K562 (cell line): ENCODE data around the gene RPS27. TPM values are rescaled to one million over a fixed set of nuclear protein-coding genes. Genes with fewer than 3 reads are reported as not detected.

Experiments used
- DPF2 ChIP-seq: fragments of 450-650 bp; IDR thresholded peaks from 2 replicates; pipeline ENCODE4 v1.6.1; 2016
- EP400 ChIP-seq: fragments of 450-650 bp; IDR thresholded peaks from 2 replicates; pipeline ENCODE4 v1.6.1; 2017; ENCODE audit warnings: antibody characterized with exemption, mild to moderate bottlenecking, moderate library complexity
- ESRRA ChIP-seq: fragments of 450-650 bp; IDR thresholded peaks from 2 replicates; pipeline ENCODE4 v1.6.1; 2014; ENCODE audit warnings: low read depth, mild to moderate bottlenecking, moderate library complexity, borderline replicate concordance
- HDAC1 ChIP-seq, 2 experiments: fragments of 450-650 bp; IDR thresholded peaks; 2 replicates each; pipeline ENCODE4 v1.6.1; 2016 to 2017; ENCODE audit warnings: inconsistent platforms in 1 of 2, mild to moderate bottlenecking in 1 of 2, moderate library complexity in 1 of 2
- HDGF ChIP-seq: fragments of 450-650 bp; IDR thresholded peaks from 2 replicates; pipeline ENCODE4 v1.6.1; 2016
- HMGN3 ChIP-seq: IDR thresholded peaks from 2 replicates; pipeline ENCODE4 v1.6.1; 2011; ENCODE audit warnings: borderline replicate concordance, low read depth, mild to moderate bottlenecking, mixed read lengths, low read length; ENCODE audit not compliant: insufficient read length; ENCODE audit errors: extremely low read depth
- MBD2 ChIP-seq: sonication (generic); IDR thresholded peaks from 2 replicates; pipeline ENCODE4 v1.6.1; 2016; ENCODE audit warnings: low read depth, borderline replicate concordance
- MCM3 ChIP-seq: fragments of 450-650 bp; IDR thresholded peaks from 2 replicates; pipeline ENCODE4 v1.6.1; 2016
- MECOM ChIP-seq: fragments of 250-450 bp; sonication (Bioruptor Pico); IDR thresholded peaks from 2 replicates; pipeline ENCODE4 v1.8.0; 2022; ENCODE audit warnings: inconsistent platforms
- MTA1 ChIP-seq: fragments of 450-650 bp; IDR thresholded peaks from 2 replicates; pipeline ENCODE4 v1.6.1; 2017; ENCODE audit warnings: borderline replicate concordance
- POLR2B ChIP-seq: fragments of 450-650 bp; IDR thresholded peaks from 2 replicates; pipeline ENCODE4 v1.6.1; 2018; ENCODE audit warnings: low read depth; ENCODE audit not compliant: partially characterized antibody
- SAFB ChIP-seq: fragments of 200-400 bp; formaldehyde crosslinking; IDR thresholded peaks from 2 replicates; pipeline ENCODE4 v1.6.1; 2017; ENCODE audit warnings: low read depth, low read length, borderline replicate concordance
- SOX6 ChIP-seq: fragments of 450-650 bp; IDR thresholded peaks from 2 replicates; pipeline ENCODE4 v1.6.1; 2014; ENCODE audit warnings: mild to moderate bottlenecking
- TAF15 ChIP-seq: fragments of 200-400 bp; formaldehyde crosslinking; IDR thresholded peaks from 2 replicates; pipeline ENCODE4 v1.6.1; 2017; ENCODE audit warnings: mild to moderate bottlenecking, low read depth, low read length, moderate library complexity
- TARDBP ChIP-seq: fragments of 450-650 bp; IDR thresholded peaks from 2 replicates; pipeline ENCODE4 v1.6.1; 2016
- TBL1XR1 ChIP-seq, 2 experiments: IDR thresholded peaks; 2 replicates each; pipeline ENCODE4 v1.6.1; 2012; ENCODE audit warnings: improper control_type of control experiment in 2 of 2, low read length in 2 of 2, mild to moderate bottlenecking in 1 of 2
- ZBED1 ChIP-seq: IDR thresholded peaks from 2 replicates; pipeline ENCODE4 v1.6.1; 2014
- ZKSCAN3 ChIP-seq: fragments of 250-450 bp; sonication (Bioruptor Pico); IDR thresholded peaks from 2 replicates; pipeline ENCODE4 v1.4.0; 2020
- ZNF133 ChIP-seq: fragments of 250-450 bp; sonication (Bioruptor Pico); IDR thresholded peaks from 2 replicates; pipeline ENCODE4 v1.4.0; 2020; ENCODE audit warnings: mild to moderate bottlenecking
- ZNF197 ChIP-seq: fragments of 200-800 bp; sonication (Bioruptor generic); IDR thresholded peaks from 2 replicates; pipeline ENCODE4 v1.6.1; 2016; ENCODE audit warnings: low read depth, missing genetic modification characterization, missing compliant biosample characterization
- ZNF212 ChIP-seq: fragments of 450-650 bp; formaldehyde crosslinking; IDR thresholded peaks from 2 replicates; pipeline ENCODE4 v1.4.0; 2020; ENCODE audit warnings: mild to moderate bottlenecking
- ZNF263 ChIP-seq: sonication (generic); formaldehyde crosslinking; IDR thresholded peaks from 2 replicates; pipeline ENCODE4 v1.8.0; 2022; ENCODE audit warnings: mild to moderate bottlenecking, missing genetic modification reagents, borderline replicate concordance
- ZNF354B ChIP-seq: fragments of 250-450 bp; sonication (Bioruptor Pico); IDR thresholded peaks from 2 replicates; pipeline ENCODE4 v1.4.0; 2020
- polyA plus RNA-seq, 8 experiments: library from polyadenylated mRNA; depleted of rRNA in 4 of 8; stranded (reverse) in 5 of 8; unstranded in 3 of 8; fragments of >200 nt; fragmentation: Nextera tagmentation in 2 of 8; fragmentation: Illumina TruSeq in 1 of 8; extraction: Ambion mirVana in 2 of 8; extraction: Trizol in 1 of 8; gene quantifications; 2 replicates each; pipeline versions ENCODE4 v1.2.1 to v1.2.3, GENCODE V29; 2011 to 2014; ENCODE audit warnings: inconsistent platforms in 1 of 8, missing spikeins in 1 of 8
- total RNA-seq, 7 experiments: library from RNA; depleted of rRNA in 6 of 7; stranded (reverse); fragments of >200 nt in 6 of 7; fragmentation: Illumina TruSeq in 2 of 7; extraction: Trizol in 2 of 7; gene quantifications; 2 replicates each; pipeline versions ENCODE4 v1.2.1 to v1.2.3, GENCODE V29; 2011 to 2021; ENCODE audit warnings: low replicate concordance in 1 of 7
- TF ChIP-seq, protein P1 (sequence below): fragments of 250-450 bp; sonication (Bioruptor Pico); IDR thresholded peaks from 2 replicates; pipeline ENCODE4 v1.8.0; 2021; ENCODE audit warnings: borderline replicate concordance, mild to moderate bottlenecking, moderate library complexity; ENCODE audit not compliant: poor library complexity, severe bottlenecking
- TF ChIP-seq, protein P2 (sequence below): sonication (generic); formaldehyde crosslinking; IDR thresholded peaks from 2 replicates; pipeline ENCODE4 v1.5.0; 2020; ENCODE audit warnings: missing genetic modification reagents

Gene RPS27
- total and polyA plus RNA-seq, 9 of the 15 experiments (the other 6 are each of a cell fraction or from before 2014, with no cell fraction given): 2,091 to 9,377 (median 6,706) TPM

GRCh38 chr1:153958111-153958960 is 32.2 kb upstream of the RPS27 start, which contains the start of gene CRTC2 (continued):
- TF ChIP-seq ESRRA (no peak), MCM3 (no peak), ZBED1 (peak; percentile 20; the same call in 1 of the 2 replicates), HDAC1 (IDR thresholded peaks at IDR 0.05) (peak in 1 of 2 experiments; percentile 84; a peak in 2 of 4 replicates), ZNF263 (no peak), ZNF197 (peak; percentile 98), MBD2 (peak; percentile 97), HMGN3 (peak; percentile 62), MECOM (CRISPR knock-in tag) (no peak), POLR2B (peak; percentile 61), SAFB (no peak), ZKSCAN3 (no peak), TARDBP (no peak), SOX6 (no peak), HDGF (0 out of 2 replicates have a peak, but pooled peaks have one; percentile 18), ZNF354B (CRISPR knock-in tag) (no peak), TAF15 (no peak), EP400 (peak; percentile 66; the same call in 1 of the 2 replicates), TBL1XR1 (IDR thresholded peaks at IDR 0.05; ENCODE audit: low read length in 2 of 2) (no peak; a peak in 1 of 4 replicates), ZNF212 (CRISPR knock-in tag) (no peak; the same call in 1 of the 2 replicates), DPF2 (no peak; the same call in 1 of the 2 replicates), ZNF133 (CRISPR knock-in tag) (no peak), MTA1 (peak; percentile 65)
- TF ChIP-seq, protein P1, sequence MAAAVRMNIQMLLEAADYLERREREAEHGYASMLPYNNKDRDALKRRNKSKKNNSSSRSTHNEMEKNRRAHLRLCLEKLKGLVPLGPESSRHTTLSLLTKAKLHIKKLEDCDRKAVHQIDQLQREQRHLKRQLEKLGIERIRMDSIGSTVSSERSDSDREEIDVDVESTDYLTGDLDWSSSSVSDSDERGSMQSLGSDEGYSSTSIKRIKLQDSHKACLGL (CRISPR knock-in tag): no peak
- TF ChIP-seq, protein P2, sequence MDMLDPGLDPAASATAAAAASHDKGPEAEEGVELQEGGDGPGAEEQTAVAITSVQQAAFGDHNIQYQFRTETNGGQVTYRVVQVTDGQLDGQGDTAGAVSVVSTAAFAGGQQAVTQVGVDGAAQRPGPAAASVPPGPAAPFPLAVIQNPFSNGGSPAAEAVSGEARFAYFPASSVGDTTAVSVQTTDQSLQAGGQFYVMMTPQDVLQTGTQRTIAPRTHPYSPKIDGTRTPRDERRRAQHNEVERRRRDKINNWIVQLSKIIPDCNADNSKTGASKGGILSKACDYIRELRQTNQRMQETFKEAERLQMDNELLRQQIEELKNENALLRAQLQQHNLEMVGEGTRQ: no peak
